Measurements from ENCODE around the gene CDH4.

The CDH4 gene

GRCh38 chr20:61561111-61561830 lies 309.2 kb downstream of the CDH4 start:
- no peak for DNase-seq (ENCODE audit: low read depth)

DNA sequence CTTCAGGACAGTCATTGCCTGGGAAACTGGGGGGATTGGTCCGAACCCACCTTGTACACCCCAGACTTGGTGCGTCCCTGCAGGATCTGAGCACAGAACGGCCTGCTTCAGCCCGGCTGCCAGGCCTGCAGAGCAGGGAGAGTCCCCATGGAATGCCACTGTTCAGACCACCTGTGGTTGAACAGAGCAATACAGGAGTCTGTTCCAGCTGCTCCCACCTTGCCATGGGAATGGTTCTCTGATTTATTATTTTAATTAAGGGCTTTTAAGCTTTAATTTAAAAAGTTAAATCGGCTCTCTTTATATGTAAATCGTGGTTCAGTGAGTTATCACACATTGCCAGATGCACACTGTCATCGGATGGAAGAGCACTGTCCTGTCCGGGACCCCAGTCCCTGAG lies 310.4 kb downstream of the CDH4 start:
- DNase-seq (ENCODE audit: low read depth): no peak

DNA sequence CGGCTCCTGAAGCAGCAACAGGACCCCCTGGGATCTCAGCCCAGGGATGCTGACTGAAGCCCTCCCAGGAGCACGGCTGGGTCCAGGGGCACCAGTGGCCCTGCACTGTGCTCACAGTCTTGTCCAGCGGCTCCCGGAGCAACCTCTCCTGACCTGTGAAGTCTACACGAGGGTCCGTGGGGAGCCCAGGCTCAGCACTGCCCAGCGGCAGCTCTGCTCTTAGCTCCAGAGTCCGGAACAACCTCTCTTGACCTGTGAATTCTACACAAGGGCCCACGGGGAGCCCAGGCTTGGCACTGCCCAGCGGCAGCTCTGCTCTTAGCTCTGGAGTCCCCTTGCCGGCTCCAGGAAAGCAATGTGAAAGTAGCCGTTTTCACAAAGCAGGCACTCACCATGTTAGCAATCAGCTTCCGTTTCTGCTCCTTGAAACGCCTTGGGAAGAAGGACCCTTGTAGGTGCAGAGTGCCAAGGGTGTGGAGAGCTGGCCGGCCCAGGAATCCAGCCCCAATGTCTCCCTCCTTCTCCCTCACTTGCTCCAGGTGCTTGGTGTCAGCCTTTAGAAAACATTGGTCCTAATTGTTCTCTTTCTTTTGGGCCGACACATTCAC lies 310.9 kb downstream of the CDH4 start:
- no peak for DNase-seq (ENCODE audit: low read depth)

DNA sequence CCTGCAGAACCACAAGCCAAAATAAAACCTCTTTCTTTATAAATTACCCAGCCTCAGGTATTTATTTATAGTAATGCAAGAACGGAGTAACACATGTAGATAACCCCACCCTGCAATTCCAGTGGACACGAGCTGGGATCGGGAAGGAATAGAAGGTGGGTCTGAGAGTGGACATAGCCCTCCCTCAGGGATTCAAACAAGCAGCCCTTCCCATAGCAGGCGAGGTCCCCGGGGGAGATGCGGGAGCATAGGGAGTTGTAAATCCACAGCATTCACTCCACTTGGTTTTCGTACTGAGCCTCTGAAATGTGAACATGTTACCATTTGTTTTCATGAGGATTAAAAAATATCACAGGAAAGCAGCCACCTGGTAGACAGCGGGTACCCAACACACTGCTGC lies 312.6 kb downstream of the CDH4 start:
- DNase-seq (ENCODE audit: low read depth): no peak

DNA sequence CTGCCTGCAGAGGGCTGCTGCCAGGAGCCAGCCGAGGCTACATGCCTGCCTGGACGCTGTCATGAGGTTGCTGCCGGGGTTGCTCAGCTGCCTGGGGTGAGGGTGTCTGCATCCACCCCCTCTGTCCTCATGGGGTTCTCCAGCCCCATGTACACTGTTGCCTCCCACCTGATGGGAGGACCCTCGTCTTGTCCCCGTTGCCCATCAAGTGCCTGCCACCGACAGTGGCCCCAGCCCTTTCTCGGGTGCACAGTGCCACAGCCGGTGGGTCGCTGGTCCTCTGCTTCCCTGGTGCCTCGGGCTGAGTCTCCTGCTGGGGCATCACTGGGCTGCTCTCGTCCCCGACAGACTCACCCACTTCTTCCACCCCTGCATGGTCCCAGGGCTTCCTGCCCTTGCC lies 313.7 kb downstream of the CDH4 start:
- DNase-seq (ENCODE audit: low read depth): no peak

GRCh38 chr20:61566691-61567090 lies 314.6 kb downstream of the CDH4 start:
- no peak for DNase-seq (ENCODE audit: low read depth)

DNA sequence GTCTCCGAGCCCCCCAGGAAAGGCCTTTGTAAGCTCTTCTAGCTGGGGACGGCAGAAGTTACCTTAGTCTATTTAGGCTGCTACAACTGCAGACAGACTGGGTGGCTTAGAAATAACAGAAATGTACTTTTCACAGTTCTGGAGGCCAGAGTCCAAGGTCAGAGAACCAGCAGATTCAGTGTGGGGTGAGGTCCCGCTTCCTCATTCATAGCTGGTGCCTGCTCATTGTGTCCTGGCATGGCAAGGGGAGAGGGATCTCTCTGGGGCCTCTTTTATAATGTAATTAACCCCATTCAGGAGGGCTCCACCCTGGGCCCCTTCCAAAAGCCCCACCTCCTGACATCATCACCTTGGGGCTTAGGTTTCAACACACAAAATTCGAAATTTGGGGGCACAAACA lies 315.1 kb downstream of the CDH4 start:
- DNase-seq (ENCODE audit: low read depth): no peak

GRCh38 chr20:61569825-61570224 lies 317.8 kb downstream of the CDH4 start:
- no peak for DNase-seq (ENCODE audit: low read depth)

GRCh38 chr20:61570646-61571195 lies 318.7 kb downstream of the CDH4 start:
- DNase-seq (ENCODE audit: low read depth): no peak

- no peak for DNase-seq (ENCODE audit: low read depth)
These were observed 319.2 kb downstream of the CDH4 start for GRCh38 chr20:61571221-61571620.

DNA sequence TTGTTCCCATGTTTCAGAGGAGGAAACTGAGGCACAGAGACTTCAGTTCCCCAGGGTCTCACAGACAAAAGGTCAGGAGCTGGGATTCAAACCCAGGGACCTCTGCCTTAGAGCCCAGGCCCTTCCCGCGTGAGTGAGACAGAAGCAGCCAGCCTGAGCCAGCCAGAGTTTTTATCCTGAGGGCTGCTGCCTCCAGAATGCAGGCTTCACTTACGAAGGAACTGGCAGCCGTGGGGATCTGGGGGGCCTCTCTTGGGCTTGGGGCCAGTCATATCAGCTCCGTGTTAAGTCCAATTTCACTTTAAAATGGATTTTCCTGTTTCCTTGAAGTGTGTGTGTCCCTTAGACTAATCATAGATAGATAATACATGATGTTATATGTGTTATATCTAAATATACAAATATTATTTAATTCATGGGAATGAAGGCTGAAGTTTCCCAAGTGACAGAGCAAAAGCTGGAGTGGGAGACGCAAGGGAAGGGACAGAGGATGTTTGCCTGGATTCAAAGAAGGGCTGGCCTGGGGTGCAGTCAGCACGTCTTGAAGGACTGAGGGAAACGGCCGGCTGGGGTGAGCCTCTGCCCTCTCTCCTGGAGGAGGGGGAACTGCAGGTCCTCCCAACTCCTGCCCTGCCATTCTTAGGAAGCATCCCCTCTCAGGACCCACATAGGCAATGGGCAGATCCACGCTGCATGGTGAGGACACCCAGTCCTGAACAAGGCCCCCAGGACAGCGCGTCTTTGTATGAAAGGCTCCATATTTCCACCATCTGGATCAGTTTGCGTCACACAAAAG lies 320.1 kb downstream of the CDH4 start:
- no peak for DNase-seq (ENCODE audit: low read depth)

DNA sequence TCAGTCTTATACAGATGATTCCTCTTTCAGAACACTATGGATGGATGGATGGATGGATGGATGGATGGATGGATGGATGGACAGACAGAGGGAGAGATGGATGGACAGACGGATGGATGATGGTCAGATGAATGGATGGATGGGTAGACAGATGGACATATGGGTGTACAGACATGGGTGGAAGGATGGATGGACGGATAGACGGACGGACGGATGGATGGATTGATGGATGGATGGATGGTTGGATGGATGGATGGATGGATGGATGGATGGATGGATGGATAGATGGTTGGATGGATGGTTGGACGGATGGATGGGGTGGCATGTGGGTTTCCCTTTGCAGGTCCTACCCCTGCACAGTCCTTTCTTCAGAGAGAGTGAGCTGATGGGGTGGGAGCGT lies 320.7 kb downstream of the CDH4 start:
- no peak for DNase-seq (ENCODE audit: low read depth)

DNA sequence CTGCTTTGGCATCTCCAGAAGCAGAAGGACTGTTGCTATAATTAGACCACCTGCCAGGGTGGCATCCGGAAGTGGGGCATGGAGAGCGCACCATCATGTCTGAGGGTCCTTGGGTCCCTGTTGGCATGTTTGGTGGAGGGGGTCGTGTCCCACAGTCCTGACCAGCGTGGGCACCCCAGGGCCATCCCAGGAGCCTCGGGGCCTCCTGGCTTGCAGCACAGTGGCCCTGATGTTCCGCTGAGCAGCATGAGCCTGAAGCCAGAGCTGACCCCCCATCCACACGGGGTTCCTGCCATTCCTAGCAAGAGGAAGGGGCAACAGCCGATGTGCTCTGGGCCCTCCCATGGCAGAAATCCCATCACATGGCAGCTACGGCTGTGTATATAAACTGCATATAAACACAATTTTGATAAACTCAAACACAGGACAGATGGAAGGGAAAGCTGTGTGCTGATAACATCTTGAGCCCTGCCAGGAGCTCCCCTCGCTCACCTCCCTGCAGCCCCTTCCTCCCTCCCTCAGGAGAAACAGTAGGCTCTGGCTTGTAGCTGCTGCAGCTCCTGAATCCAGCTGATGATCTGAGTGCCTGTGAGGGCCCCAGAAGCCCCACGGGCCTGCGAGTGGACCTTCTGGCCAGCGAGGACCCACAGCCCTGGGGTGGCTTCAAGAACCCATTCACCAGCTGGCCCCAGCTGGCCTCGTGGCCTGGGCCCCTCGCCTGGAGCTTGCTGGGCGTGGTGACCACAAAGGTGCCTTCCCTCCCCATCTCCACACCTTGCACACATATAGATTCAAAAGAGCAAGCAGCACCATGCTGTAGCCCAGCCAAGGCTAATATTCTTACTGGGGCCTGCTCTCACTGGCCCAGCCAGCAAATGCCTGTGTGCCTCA lies 321.6 kb downstream of the CDH4 start:
- no peak for DNase-seq (ENCODE audit: low read depth)

DNA sequence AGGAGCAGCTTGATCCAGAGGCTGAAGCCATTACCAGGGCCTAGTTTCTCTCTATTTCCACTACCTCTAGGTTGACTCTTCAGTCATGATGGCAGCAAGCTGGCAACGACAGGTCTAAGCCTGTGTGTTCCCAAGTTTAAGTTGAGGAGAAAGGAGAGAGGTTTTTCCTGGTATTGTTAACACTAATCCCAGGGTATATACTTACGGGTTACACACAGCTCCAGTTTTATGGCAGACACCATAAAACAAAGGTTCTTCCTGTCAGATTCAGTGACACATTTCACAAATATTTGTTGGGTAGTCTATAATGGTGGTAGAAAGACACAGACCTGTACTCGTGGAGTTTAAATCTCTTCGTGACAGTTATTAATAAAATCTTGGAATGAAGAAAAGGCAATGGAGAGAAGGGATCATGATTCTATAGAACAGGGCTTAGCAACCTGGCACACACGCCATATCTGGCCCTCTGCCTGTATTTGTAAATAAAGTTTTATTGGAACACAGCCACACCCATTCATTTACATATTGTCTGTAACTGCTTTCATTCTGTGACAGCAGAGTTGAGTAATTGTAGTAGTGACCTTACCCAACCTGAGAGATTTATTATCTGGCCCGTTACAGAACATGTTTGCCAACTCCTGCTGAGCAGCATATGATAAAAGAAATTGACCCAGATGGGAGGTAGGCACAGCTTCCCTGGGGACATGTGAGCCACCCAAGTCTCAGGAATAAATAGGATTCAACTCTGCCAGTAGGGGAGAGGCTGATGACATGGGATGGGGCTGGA lies 323.3 kb downstream of the CDH4 start:
- no peak for DNase-seq (ENCODE audit: low read depth)

DNA sequence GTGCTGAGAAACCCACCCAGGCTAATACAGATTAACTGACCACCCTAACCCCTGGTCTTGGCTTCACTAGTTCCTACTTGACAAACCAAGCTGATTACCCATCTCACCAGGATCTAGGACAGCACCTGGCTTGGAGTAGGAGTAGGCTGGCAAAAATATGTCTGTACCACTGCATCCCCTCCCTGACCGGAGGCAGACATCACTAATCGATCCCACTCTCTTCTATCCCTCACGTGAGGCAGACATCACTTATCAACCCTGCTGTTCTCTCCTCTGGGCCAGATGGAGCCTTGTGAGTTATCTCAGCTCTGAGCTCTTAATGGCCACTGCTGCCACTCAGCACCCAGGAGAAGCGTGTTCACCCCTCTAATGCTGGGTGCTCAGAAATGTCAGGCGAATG lies 324.3 kb downstream of the CDH4 start:
- DNase-seq (ENCODE audit: low read depth): no peak

DNA sequence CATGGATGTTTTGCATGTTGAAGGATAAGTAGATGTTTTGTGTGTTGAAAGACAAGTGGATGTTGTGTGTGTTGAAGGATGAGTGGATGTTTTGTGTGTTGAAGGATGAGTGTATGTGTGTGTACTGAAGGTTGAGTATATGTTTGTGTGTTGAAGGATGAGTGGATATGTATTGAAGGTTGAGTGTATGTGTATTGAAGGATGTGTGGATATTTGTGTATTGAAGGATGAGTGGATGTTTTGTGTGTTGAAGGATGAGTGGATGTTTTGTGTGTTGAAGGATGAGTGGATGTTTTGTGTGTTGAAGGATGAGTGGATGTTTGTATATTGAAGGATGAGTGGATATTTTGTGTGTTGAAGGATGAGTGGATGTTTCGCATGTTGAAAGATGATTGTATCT lies 325.0 kb downstream of the CDH4 start:
- DNase-seq (ENCODE audit: low read depth): no peak

GRCh38 chr20:61579908-61580307 lies 327.8 kb downstream of the CDH4 start:
- no peak for DNase-seq (ENCODE audit: low read depth)

GRCh38 chr20:61580958-61581824 lies 329.1 kb downstream of the CDH4 start:
- DNase-seq (ENCODE audit: low read depth): no peak

- DNase-seq (ENCODE audit: low read depth): no peak
These were observed 329.7 kb downstream of the CDH4 start for GRCh38 chr20:61581825-61582188.
